ENCODE results near the gene TMEM179.
"Not testable (repeated sequence)": the region's sequence is repeated elsewhere in the genome, so short reads cannot be mapped to it uniquely, and the experiment has no call there.

The TMEM179 gene

GRCh38 chr14:104604458-104605449, at the start of gene TMEM179:
TMEM179 (minus strand) TSS chr14:104604772; CDS start chr14:104604741, 31 bp downstream.
- DNase-seq = peak; percentile 12

- no peak for DNase-seq
These were observed 49.5 kb upstream of the TMEM179 start for GRCh38 chr14:104654119-104654518.

- DNase-seq = not testable (repeated sequence)
These were observed 48.8 kb upstream of the TMEM179 start for GRCh38 chr14:104653130-104653920.

DNA sequence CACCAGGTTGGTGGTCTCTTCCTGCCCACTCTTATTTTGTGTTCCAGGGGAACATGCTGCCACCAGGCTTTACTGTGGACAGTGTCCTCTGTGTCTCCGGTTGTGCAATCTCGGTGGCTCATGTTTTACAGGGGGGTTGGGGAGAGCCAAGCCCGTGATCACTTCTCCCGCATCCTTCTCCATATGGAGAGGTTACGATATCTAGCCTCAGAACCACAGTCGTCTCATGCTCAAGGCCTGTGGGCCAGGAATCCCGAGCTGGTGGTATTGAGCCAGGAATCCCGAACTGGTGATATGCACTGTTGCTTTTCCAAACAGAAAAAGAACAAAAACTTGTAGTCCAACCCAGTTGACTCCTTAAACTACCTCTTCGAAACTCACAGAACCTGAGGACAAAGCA, 47.8 kb upstream of the TMEM179 start:
- DNase-seq = no peak

- DNase-seq = no peak
These were observed 47.3 kb upstream of the TMEM179 start for GRCh38 chr14:104651876-104652260.

- no peak for DNase-seq
These were observed 46.7 kb upstream of the TMEM179 start for GRCh38 chr14:104650981-104651875.

DNA sequence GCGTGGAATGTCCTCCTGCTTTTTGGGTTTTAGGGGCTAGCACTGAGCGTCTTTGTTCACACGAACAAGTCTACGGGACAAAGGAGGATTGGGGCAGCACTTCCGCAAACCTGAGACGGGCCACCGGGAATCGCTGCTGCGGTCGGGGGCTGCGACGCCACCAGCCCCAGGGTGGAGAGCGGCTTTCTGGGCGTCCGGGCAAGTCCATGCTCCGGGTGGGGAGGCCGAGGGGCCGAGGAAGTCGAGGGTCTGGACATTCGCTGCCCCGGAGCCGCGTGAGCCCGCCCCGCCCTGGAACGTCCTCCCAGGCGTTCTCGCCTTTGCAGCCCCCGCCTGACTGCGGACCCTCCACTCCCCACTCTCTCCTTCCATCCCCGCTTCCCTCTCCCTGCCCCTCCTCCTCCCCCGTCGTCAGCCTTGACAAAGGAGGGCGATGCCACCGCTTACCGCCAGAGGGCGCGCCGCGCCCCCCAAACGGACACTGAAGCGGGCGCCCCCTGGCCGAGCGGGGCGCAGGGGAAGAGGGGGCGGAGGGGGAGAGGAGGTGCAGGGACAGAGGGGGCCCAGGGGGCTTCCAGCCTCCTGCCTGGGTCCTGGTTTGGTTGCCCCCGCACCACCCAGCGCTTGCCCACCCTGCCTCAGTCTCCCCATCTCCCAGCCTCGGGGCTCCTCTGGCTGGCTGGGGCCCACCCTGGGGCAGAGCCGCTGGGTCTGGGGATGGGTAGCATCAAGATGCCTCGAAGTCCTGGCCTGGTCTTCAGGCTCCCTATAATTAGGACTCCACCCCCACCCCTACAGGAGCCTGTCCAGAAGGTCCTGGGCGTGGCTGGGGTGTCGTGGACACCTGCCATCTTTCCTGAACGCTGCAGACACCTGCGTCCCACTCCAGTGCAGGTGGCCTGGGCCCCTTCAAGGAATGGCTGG, 45.7 kb upstream of the TMEM179 start:
- peak; percentile 66 for DNase-seq

DNA sequence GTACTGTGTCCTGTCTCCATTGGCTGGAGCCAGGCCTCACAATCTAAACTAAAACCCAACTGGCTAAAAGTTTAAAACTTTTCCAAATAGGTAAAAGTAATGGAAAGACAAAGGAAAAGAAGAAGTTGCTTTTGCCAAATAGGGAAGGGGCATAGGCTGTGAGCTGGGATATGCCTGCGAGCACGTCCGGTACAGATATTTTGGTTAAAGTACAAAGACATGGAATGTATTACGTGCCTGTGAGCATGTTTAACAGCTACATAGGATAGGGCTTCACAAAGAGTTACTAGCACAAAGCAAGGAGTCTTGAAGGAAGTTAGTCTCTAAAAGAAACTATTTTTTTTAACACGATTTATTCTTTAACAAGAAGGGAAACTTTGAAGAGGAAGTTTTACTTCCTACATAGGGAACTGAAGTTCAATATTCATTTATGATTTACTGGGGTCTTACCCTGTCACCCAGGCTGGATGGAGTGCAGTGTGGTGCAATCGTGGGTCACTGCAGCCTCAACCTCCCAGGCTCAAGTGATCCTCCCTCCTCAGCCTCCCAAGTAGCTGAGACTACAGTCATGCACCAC, 43.0 kb upstream of the TMEM179 start:
- no peak for DNase-seq

GRCh38 chr14:104644656-104645378, 40.2 kb upstream of the TMEM179 start:
- no peak for DNase-seq

DNA sequence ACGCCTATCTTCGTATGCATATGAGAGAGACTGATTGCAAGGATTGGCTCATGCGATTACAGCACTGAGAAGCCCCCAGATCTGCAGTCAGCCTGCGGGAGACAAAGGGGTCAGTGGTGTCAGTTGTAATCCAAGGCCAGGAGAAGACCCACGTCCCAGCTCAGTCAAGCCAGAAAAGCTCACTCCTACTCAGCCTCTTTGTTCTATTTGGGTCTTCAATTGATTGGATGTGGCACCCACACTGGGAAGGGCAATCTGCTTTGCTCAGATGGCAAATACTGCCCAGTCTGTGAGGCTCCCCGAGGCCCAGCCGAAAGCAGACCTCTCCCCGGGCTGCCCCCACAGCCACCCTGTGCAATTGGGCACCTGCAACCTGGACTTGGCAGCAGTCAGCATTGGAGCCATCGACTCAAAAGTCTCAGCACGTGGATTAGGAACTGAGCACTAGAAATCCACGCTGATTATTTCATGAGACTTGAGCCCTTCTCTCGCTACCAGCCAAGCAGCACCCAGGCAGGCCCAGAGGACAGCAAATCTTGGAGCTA, 39.6 kb upstream of the TMEM179 start:
- no peak for DNase-seq

DNA sequence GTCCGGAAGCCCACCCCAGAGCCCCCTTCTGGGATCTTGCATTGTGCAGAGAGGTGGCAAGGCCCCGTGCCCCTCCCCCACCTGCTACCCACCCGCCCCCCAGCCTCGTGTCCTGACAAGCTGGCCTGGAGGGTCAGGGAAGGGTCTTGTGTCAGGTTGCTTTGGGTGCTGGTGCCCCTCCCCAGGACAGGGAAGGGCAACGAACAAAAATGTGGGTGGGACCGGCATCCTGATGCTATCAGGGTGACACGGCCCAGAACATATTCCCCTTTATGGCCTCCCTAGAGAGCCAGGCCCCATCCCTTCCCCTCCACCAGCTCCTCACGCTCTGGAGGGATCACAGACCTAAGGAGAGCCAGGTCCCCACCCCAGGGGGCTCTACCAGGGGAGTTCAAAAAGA, 38.7 kb upstream of the TMEM179 start:
- no peak for DNase-seq

- DNase-seq = no peak
These were observed 37.9 kb upstream of the TMEM179 start for GRCh38 chr14:104642540-104642868.

DNA sequence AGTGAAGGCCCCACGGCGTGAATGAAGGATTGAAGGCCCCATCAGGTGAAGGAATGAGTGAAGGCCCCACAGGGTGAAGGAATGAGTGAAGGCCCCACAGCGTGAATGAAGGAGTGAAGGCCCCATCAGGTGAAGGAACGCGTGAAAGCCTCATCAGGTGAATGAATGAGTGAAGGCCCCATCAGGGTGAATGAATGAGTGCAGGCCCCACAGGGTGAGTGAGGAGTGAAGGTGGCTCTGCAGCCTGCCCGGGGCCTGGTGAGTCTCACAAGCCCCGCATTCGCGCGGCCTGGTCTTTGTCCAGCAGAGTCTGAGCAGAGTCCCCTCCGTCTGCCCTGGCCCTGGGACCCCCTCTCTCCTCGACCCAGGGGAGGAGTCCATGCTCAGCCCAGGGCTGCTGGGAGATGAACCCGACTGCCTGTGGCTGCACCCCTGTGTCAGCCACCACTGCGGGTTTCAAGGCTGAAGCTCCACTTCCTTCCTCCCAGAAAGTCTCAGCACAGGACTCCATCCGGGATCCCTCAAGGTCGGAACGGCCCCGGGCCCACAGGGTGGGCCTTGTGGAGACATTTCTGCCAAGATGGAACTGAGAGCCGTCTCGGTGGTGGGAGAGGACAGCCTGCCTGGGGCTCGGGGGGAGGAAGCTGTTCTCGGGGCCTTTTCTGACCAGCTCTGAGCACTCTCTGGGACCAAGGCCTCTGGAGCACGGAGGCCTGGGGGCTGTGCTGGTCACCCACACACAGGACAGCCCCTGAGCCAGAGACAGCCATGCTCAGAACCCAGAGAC, 37.4 kb upstream of the TMEM179 start:
- no peak for DNase-seq

- DNase-seq = no peak
These were observed 36.1 kb upstream of the TMEM179 start for GRCh38 chr14:104640681-104641080.

DNA sequence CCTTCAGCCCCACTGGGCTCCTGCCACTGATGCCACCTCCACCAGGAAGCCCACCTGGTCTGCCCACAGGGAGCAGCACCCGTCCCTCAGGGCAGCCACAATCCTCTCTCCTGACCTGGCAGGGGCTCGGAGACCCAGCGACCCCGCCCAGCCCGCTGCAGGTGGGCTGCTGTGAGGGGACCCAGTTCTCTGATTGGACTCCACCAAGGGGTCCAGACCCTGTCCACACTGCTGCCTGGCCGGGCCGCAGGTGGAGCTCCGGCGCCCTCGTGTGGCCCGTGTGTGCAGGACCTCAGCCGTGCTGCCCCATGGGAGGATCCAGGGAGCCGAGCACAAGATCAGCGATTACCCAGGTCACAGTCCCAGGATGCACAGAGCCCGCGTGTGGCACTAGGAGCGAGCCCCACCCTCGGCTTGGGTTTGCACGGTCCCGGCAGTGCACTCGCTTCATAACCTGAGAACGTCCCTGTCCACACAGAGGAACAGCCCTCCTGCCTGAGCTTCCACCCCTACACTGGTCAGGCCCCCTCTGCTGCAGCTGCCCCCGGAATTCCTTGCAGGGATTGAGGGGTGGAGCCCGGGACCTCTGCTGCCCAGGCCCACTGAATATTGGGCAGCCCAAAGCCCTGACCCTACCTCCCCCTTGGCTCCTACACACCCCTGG, 35.4 kb upstream of the TMEM179 start:
- peak; percentile 65 for DNase-seq

DNA sequence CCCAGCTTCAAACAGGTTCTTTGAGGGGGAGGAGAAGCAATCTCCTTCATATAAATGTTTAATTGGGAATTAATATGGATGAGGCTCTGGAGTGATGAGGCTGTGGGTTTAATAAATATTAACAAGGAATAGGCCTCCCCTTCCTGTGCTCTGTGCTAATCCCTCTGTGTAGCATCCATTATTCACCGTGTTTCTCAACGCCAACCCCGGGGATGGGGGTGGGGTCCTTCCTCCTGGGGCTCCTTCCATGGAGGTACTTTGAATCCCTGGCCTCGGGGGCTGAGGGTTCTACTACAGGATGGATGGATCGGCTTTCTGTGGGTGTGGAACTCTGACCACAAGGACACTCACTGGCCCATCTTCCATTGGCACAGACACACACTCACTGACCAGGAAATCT, 34.9 kb upstream of the TMEM179 start:
- DNase-seq = no peak

DNA sequence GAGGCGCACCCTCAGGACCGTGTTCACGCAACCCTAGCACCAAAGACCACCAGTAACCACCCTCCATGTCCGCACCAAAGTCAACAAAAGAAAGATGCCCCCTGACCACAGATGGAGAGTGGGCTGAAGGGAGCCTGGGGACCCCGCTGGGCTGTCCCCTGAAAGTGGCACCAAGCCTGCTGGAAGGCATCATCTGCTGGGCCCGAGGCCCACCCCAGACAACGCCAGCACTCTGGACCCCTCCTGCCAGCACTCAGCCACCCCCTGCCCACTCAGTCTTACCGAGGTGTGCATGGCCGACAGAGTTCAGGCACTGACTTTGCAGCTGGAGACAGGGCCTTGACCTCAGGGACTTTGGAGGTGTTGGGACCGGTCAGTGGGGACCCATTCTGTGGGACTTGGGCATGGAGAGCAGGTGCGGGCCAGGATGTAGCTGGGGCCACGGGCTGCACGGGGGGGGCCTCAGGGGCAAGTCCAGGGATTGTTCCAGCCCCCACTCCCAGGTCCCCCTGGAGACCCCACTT, 34.4 kb upstream of the TMEM179 start:
- DNase-seq = no peak

GRCh38 chr14:104638190-104638589, 33.6 kb upstream of the TMEM179 start:
- DNase-seq = no peak

GRCh38 chr14:104637546-104638003, 33.0 kb upstream of the TMEM179 start:
- DNase-seq = no peak
